ENCODE results near the gene BDP1.
"Not testable (repeated sequence)": the region's sequence is repeated elsewhere in the genome, so short reads cannot be mapped to it uniquely, and the experiment has no call there.

The BDP1 gene

DNA sequence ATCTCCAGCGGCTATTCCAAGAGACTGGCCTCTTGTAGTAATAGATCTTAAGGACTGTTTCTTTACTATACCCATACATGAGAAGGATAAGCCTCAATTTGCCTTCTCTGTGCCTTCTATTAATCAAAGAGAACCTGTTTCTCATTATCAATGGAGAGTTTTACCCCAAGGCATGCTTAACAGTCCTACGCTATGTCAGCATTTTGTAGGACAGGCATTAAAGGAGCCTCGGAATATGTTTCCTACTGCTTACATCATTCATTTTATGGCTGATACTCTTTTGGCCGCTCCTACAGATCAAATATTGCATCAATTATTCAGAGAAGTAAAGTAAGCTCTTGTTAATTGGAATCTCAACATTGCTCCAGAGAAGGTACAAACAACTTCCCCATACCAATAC lies 120.1 kb downstream of the BDP1 start:
- not testable (repeated sequence) for DNase-seq

DNA sequence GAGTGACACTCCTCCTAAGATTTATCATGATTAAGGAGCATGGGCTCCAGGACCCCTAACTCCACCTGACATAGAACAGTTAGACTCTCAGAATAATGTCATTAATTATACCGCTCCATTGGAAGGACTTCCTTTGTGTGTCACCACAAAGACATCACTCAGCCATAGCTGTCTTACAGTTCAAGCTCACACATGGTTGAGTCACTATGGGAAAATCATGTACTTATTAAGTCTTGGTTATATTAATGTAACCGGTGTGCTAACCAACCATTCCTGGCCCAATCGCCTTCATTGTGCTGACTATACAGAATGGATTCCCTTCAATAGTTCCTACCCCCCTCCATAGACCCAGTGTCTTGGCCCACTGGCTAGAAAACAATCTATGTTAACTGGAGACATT lies 120.8 kb downstream of the BDP1 start:
- no peak for DNase-seq

DNA sequence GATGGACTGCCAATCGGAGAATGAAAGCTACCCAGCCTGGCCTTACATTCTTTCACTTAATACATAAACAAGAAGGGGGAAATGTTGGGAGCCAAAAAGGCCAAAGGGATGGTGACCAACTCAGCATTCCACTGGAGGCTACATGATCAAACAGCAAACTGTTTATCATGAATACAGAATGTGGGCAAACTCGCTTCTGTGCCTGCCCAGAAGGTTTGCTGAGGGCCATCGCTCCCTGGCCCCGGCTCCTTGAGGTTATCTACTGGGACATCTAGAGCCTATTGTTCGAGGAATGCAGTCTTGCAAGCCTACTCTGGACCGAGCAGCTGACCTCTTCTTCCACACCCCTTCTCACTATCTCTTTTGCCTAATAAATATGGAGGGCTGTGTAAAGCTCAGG lies 122.4 kb downstream of the BDP1 start:
- DNase-seq = not testable (repeated sequence)

DNA sequence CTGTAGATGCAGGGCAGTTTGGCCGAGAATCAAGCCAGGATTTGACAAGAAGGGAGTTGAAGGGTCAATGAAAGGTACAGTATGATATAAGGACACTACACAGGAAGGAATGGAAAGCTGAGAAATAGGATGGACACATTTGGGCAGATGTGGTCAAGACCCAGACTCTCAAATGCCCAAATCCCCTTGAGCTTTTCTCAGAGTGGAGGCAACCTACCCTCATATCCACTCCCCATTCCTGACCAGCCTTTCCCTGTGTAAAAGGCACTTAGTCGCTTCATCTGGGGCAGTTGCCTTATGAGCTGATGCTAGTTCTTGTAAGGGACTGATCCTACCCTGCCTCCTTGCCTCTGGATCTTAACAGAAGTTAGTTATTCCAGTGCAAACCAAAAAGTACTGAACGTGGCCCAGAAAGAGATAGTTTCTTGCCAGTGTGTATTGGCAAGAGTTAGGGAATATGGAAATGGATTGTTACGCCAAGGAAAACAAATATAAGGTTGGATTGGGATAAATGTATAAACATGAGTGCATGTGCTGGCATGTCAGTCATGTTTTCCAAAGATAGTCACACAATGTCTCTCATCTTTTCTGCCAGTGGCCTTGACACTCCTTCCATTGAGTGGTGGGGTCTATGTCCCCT lies 127.6 kb downstream of the BDP1 start:
- DNase-seq = no peak

DNA sequence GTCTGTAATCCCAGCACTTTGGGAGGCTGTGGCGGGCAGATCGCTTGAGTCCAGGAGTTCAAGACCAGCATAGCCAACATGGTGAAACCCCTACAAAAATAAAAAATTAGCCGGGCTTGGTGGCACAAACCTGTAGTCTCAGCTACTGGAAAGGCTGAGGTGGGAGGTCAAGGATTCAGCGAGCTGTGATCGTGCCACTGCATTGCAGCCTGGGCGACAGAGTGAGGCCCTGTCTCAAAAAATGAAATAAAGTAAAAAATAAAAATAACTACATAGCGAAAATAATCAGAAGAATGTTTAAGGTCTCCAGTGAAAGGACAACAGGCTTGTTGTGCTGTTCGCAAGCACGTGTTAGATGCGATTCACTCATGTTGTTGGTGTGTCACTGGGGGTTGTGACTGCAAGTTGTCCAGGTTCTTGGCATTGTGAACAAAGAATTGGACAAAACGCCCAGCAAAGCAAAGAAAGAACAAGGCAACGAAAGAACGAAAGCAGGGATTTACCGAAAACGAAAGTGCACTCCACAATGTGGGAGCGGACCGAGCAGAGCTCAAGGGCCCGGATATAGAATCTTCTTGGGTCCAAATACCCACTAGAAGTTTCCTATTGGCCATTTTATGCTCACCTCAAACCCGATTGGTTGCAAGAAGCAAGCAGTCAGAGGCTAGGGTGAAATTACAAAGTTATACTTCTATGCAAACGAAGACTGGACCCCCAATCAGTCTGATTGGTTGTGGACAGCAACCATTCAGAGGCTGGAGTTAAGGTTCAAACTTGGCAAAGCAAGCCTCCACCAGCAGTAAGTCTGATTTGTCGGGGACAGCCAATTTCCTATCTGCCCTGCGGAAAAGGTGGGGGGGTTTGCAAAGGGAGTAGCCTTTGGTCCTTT lies 130.8 kb downstream of the BDP1 start:
- DNase-seq = no peak

DNA sequence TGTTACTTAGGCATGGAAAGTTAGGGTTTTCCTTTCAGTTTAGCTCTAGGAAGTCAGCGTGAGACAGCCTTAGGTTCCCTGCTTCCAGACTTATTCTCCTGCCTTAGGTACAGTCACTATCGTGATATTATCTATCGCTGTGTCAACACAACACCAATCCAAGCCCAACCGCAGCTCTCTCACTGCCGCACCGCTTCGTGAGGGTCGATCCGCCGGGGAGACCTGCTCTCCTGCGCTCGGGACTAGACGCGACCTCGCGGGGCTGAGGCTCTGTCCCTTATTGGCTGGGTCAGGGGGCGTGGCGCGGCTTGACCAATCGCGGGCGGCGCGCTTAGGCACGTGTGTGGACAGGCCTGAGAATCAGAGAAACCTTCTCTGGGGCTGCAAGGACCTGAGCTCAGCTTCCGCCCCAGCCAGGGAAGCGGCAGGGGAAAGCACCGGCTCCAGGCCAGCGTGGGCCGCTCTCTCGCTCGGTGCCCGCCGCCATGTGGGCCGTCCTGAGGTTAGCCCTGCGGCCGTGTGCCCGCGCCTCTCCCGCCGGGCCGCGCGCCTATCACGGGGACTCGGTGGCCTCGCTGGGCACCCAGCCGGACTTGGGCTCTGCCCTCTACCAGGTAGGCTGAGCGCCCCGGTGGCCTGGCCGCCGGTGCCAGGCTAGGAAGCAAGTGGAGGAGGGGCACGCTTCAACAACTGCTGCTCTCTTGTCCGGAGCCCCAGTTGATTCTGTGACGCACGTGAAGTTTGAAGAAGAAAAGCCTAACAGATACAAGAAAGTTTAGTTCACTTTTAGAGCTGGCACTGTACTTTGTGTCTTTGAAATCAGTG lies 131.7 kb downstream of the BDP1 start, which contains the start of gene MCCC2:
Gene MCCC2 (plus strand): TSS at position 400 of the 825 bp plus-strand sequence. CDS start 86 bp downstream, at position 486.
- DNase-seq = peak; percentile 68

DNA sequence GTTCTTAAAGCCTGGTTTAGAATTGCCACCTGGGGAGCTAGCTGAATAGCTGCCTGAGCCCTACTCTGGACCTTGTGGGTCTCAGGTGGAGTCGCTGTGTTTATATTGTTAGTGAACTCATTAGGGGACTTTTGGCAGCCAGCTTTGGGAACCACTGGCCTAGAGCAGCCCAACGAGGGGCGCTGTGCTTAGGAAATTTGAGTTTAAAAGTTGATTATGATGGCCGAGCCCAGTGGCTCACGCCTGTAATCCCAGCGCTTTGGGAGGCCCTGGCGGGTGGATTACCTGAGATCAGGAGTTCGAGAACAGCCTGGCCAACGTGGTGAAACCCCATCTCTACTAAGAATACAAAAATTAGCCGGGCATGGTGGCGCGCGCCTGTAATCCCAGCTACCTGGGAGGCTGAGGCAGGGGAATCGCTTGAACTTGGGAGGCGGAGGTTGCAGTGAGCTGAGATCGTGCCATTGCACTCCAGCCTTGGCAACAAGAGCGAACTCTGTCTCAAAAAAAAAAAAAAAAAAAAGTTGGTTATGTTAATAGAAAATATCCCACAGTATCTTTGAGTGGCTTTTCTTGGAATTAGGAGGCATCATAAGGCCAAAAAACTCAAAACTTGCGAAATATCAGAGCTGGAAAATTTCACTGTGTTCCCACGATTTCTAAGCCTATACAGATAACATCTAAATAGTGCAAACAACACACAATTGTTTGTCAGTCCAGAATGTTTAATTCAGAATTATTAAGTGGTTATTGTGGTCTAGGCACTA lies 132.5 kb downstream of the BDP1 start:
- no peak for DNase-seq

DNA sequence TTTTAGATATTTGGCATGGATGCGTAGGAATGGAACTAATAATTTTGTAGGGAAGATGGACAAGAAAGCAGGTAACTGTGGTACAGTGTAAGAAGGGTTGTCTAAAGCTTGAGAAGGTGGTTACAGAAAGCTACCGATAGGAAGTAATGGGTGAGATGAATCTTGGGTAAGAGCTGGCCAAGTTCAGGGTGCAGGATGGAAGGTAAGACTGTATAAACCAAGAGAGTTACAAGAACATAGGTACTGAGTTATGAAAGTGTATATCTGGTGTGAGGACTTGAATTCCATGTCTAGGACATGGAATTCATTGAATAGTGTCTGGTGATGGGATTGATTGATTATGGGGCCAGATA lies 133.1 kb downstream of the BDP1 start:
- no peak for DNase-seq

DNA sequence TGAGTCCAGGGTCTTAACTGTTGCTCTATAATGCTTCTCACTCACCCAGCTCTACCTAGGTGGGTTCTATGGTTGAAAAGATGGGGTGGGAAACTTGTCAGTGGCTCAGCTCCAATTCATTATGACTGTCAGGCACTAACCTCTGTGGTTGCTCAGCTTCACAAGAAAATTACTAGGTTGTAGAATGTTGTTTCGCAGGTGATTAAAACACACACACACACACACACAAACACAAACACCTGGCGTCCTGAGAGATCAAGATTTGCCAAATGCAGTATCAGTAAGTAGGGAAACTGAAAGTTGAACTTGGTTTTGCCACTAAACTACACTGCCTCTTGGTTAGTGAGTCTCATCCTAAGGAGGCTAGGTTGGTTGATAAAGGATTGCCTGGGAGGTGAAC lies 134.5 kb downstream of the BDP1 start:
- no peak for DNase-seq

DNA sequence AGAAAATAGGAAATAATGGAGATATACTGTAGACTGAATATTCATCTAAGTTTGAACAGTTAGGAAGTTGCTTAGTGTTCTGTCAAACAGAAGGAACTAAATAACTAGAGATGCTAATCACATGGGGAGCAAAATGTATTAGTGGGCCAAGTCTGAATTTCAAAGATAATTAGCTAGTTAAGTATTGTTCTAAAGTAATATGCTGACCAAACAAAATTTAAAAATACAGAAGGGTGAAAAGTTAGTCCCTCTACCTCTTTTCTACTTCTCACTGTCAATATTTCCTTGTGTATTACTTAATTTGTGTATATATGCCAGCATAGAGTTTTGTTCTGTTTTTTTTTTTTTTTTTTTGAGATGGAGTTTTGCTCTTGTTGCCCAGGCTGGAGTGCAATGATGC lies 135.6 kb downstream of the BDP1 start:
- DNase-seq = no peak

DNA sequence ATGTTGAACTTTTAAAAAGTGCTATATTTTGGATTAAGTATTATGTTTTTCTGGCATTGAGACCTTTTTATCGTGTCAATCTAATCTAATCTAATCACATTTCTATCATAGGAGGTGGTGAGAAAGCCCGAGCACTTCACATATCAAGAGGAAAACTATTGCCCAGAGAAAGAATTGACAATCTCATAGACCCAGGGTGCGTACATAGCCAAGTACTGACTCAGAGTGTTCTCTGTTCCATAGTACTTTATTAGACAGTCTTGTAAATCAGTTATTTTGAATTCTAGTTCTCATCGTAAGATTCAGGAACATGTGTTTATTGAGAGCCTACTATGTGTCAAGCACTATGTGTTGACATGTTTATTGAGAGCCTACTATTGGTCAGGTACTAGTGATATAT lies 140.7 kb downstream of the BDP1 start:
- DNase-seq = no peak

DNA sequence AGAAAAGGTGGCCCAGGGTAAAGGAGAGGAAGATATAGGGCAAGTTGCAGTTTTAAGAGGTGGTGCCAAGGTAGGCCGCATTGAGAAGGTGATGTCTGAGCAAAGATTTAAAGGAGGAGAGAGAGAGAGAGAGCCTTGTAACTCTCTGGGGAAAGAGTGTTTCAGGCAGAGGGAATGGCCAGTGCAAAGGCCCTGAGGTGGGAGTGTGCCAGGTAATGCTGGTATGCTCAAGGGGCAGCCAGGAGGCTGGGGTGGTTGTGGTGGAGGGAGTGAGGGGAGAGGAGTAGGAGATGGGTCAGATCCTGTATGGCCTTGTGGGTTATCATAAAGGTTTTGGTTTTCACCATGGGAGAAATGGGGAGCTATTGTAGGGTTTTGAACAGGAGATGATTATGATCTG lies 141.6 kb downstream of the BDP1 start:
- DNase-seq = no peak

DNA sequence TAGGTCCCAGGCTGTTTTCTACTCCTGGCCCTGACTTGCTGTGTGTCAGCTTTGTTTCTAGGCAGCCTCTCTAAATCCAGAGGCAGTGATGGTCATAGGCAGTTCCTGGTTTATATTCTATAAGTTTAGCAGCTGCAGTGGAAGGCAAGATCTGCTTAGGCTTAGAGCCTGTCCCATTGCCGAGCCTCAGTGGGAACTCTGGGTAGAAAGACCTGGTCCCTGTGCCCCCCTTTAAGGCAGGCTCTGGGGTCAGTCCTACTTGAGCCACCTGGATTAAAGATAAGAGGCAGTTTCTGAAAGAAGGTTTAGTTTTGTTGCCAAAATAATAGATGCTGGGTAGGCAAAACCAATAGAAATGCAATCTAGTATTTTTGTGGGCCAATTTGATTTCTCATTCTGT lies 145.3 kb downstream of the BDP1 start:
- no peak for DNase-seq

DNA sequence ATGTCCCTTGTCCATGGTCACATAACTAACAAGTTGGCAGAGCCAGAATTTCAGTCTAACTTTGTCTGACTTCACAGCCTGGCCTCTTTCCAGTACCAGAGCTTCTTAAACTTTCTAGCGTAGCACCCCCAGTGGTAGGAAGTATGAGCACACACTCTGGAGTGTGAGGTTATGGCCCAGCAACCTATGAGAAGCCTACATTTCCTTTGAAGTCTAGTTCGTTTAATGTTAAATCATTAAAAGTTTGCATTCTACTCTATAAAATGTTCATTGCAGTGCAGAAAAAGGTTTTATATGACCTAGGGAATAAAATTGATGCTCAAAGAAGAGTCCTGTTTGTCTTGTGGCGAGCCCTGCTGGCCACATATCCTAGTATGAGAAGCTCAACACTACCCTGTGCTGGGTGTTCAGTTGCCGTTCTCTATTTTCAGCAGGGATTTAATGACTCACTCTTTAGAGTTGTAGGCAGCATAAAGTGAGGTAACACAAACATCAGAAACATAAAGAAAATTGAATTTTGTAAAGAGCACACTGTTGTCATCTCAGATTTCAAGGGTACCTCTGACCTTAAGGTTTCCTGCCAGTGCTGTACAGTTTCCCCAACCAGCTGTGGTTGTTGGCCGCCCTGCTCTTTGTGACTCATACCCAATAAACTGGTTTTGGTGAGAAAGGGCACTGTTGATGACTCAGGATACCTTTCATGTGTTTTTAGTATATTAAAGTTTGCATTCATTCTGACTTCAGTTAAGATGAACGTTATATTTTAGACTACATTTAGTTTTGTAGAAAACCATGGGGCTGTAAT lies 146.0 kb downstream of the BDP1 start:
- peak; percentile 1 for DNase-seq

DNA sequence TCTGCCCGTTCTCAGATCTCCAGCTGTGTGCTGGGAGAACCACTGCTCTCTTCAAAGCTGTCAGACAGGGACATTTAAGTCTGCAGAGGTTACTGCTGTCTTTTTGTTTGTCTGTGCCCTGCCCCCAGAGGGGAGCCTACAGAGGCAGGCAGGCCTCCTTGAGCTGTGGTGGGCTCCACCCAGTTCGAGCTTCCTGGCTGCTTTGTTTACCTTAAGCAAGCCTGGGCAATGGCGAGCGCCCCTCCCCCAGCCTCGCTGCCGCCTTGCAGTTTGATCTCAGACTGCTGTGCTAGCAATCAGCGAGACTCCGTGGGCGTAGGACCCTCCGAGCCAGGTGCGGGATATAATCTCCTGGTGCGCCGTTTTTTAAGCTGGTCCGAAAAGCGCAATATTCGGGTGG lies 154.5 kb downstream of the BDP1 start:
- DNase-seq = not testable (repeated sequence)

DNA sequence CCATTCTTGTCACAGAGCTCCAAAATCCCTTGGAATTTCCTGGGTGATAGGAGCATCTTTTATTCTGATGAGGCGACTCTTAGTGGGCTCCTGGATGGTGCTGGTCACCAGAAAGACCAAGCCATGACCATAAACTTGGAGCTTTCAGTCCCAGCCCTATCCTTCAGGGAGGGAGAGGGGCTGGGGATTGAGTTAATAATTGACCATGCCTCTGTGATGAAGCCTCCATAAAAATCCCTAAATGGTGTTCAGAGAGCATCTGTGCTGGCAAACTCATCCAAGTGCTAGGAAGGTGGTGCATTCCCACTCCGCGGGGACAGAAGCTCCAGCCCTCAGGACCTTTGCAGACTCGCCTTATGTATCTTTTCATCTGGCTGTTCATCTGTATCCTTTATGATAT lies 160.4 kb downstream of the BDP1 start:
- DNase-seq = no peak

Data from NCI-H1436 treated with DMSO at 0.1 percent for 48 hours (cell line).